Activated CD4-positive, alpha-beta T cell treated with anti-CD3 and anti-CD28 coated beads, Interleukin-2, amount 10 ng/mL, durations not matched to agents 7 days and 5 days (primary cell): ENCODE data around the gene GTF2A2. TPM values are rescaled to one million over a fixed set of nuclear protein-coding genes. Genes with fewer than 3 reads are reported as not detected.
A peak's percentile ranks its signal among the peaks of the same experiment; 100 is the strongest.

Source experiments
- CTCF ChIA-PET: fragments of 350-600 bp; sonication (Branson Sonifier 250); formaldehyde crosslinking; loops from one replicate; lab custom pipeline; 2021; ENCODE audit warnings: antibody characterized with exemption; lab: Charles Lee
- POLR2A ChIA-PET: fragments of 350-600 bp; sonication (Branson Sonifier 250); formaldehyde crosslinking; loops from one replicate; lab custom pipeline; 2021; ENCODE audit warnings: antibody characterized with exemption; lab: Charles Lee
- DNase-seq: peaks from one replicate; pipeline ENCODE4 v3.0.0-alpha.2; 2020
- H3K27ac Mint-ChIP-seq: one replicate; pipeline ENCODE4 v1.8.0; 2021; ENCODE audit warnings: mild to moderate bottlenecking, moderate library complexity, mixed read lengths
- H3K27me3 Mint-ChIP-seq: one replicate; pipeline ENCODE4 v1.8.0; 2021; ENCODE audit warnings: mixed read lengths
- H3K36me3 Mint-ChIP-seq: one replicate; pipeline ENCODE4 v1.8.0; 2021; ENCODE audit warnings: low read depth, mixed read lengths
- H3K4me1 Mint-ChIP-seq: one replicate; pipeline ENCODE4 v1.8.0; 2021; ENCODE audit warnings: mixed read lengths
- H3K4me3 Mint-ChIP-seq: one replicate; pipeline ENCODE4 v1.8.0; 2021; ENCODE audit warnings: mild to moderate bottlenecking, moderate library complexity, mixed read lengths
- H3K9me3 Mint-ChIP-seq: one replicate; pipeline ENCODE4 v1.8.0; 2021; ENCODE audit warnings: mixed read lengths
- total RNA-seq, 2 experiments: library from RNA; stranded (reverse); gene quantifications; one replicate each; pipeline ENCODE4 v1.2.3, GENCODE V29; 2021

Gene GTF2A2
- total RNA-seq, 2 experiments from 2014 or later, result 110 to 123 TPM

DNA sequence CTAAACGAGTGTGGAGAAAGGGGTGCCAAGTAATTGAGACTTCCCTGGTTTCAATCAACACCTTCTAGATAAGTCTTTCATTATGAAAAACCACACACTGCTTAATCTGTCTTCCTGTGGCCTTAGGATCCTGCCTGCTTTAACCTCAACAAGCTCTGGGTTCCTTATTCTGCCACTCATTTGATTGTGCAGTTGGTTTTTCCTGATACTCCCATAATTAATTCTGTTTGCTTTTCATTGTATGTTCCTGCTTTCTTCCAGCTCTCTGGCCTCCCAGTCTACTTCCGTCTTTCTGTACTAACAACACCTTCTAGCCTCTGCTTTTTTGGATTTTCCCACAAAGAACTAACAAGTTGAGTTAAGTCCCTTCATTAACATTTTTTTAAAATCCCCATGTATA lies 66.0 kb downstream of the GTF2A2 start:
- ChIA-PET CTCF (interaction anchor here (0.5 to 1.3 kb wide), 6 partner anchors 28 to 778 kb away, joined by 3 to 4 read pairs (median 3); no protein-coding TSS in a partner anchor), POLR2A (no interaction called here)
- no peaks in the 10 kb centered on the region for H3K27me3 Mint-ChIP-seq
- H3K27ac Mint-ChIP-seq, result peak overlapping the region; percentile 14
- H3K9me3 Mint-ChIP-seq, result no peaks in the 10 kb centered on the region
- no peak for DNase-seq
- no peak overlapping the region for H3K4me3 Mint-ChIP-seq
- peaks cover 28% of the 10 kb centered on the region for H3K4me1 Mint-ChIP-seq
- no peaks in the 10 kb centered on the region for H3K36me3 Mint-ChIP-seq

- Mint-ChIP-seq H3K9me3 (no peaks in the 10 kb centered on the region), H3K27me3 (no peaks in the 10 kb centered on the region), H3K4me3 (peak overlapping the region; percentile 14), H3K4me1 (peaks cover 28% of the 10 kb centered on the region), H3K36me3 (no peaks in the 10 kb centered on the region), H3K27ac (peak overlapping the region; percentile 14)
- CTCF ChIA-PET, result interaction anchor here (0.6 kb wide), 1 partner anchor 74 kb away, joined by 3 read pairs; no protein-coding TSS in a partner anchor
- no peak for DNase-seq
- POLR2A ChIA-PET, result interaction anchor here (0.6 kb wide), 1 partner anchor 362 kb away, joined by 3 read pairs; no protein-coding TSS in a partner anchor
These were observed 67.3 kb downstream of the GTF2A2 start for GRCh38 chr15:59590027-59590426.

Other genes with a start within 250 kb of the GTF2A2 start
- gene FAM81A, start 219.3 kb downstream of the GTF2A2 start, total RNA-seq, result under 1 TPM; 0.57 to 0.73 TPM
- not detected for gene GCNT3, start 45.7 kb downstream of the GTF2A2 start, total RNA-seq
- gene BNIP2, start 31.8 kb upstream of the GTF2A2 start, total RNA-seq, result 10 to 100 TPM; 73.3 to 75.2 TPM